ENCODE data around the gene CCDC60. TPM values are rescaled to one million over a fixed set of nuclear protein-coding genes. Genes with fewer than 3 reads are reported as not detected.

Gene CCDC60
- total RNA-seq, 1 donor from 2014 or later, result 2.2 TPM

GRCh38 chr12:119320678-119321077, 13.9 kb upstream of the CCDC60 start:
- Mint-ChIP-seq H3K36me3 (no peaks in the 10 kb centered on the region), H3K9me3 (no peaks in the 10 kb centered on the region), H3K4me1 (no peaks in the 10 kb centered on the region), H3K27me3 (ENCODE audit: low read depth) (peaks cover 14% of the 10 kb centered on the region), H3K4me3 (no peak overlapping the region), H3K27ac (no peak overlapping the region)
- TF ChIP-seq, protein P1, sequence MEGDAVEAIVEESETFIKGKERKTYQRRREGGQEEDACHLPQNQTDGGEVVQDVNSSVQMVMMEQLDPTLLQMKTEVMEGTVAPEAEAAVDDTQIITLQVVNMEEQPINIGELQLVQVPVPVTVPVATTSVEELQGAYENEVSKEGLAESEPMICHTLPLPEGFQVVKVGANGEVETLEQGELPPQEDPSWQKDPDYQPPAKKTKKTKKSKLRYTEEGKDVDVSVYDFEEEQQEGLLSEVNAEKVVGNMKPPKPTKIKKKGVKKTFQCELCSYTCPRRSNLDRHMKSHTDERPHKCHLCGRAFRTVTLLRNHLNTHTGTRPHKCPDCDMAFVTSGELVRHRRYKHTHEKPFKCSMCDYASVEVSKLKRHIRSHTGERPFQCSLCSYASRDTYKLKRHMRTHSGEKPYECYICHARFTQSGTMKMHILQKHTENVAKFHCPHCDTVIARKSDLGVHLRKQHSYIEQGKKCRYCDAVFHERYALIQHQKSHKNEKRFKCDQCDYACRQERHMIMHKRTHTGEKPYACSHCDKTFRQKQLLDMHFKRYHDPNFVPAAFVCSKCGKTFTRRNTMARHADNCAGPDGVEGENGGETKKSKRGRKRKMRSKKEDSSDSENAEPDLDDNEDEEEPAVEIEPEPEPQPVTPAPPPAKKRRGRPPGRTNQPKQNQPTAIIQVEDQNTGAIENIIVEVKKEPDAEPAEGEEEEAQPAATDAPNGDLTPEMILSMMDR (IDR thresholded peaks at IDR 0.05; ENCODE audit: unreplicated experiment), result no peak
- no peak for DNase-seq (ENCODE audit: low spot score in 2 of 2, unreplicated experiment in 2 of 2)

DNA sequence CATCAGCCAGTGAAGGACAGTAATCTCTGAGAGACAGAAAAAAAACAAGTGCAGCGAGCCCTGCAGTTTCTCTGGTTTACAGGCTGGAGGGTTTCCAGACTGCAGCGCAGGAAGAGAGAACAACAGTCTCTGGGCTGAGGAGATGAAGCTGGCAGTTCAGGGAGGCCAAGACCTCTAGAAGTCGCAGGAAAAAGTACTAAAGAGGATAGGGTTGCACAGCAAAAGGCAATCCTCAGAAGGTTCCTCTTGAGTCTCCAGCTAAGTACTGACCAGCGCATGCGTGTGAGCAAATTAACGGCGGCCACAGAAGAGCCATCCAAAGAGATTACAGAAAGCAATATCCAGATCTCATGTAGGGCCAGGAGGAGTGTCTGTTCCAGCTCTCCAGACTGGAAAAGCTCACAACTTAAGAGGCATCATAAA, 12.2 kb upstream of the CCDC60 start:
- Mint-ChIP-seq H3K36me3 (no peaks in the 10 kb centered on the region), H3K4me1 (no peaks in the 10 kb centered on the region), H3K4me3 (no peak overlapping the region), H3K9me3 (no peaks in the 10 kb centered on the region), H3K27me3 (ENCODE audit: low read depth) (peaks cover 14% of the 10 kb centered on the region), H3K27ac (no peak overlapping the region)
- TF ChIP-seq, protein P1 (IDR thresholded peaks at IDR 0.05; ENCODE audit: unreplicated experiment), result no peak
- no peak for DNase-seq (ENCODE audit: low spot score in 2 of 2, unreplicated experiment in 2 of 2)

- Mint-ChIP-seq H3K36me3 (no peaks in the 10 kb centered on the region), H3K27me3 (ENCODE audit: low read depth) (peaks cover 10% of the 10 kb centered on the region), H3K9me3 (no peaks in the 10 kb centered on the region), H3K4me1 (no peaks in the 10 kb centered on the region), H3K4me3 (no peak overlapping the region), H3K27ac (no peak overlapping the region)
- TF ChIP-seq, protein P1 (IDR thresholded peaks at IDR 0.05; ENCODE audit: unreplicated experiment), result no peak
- DNase-seq (ENCODE audit: low spot score in 2 of 2, unreplicated experiment in 2 of 2), result no peak
These were observed 8.7 kb upstream of the CCDC60 start for GRCh38 chr12:119325813-119326212.

GRCh38 chr12:119326341-119326740, 8.2 kb upstream of the CCDC60 start:
- peaks cover 12% of the 10 kb centered on the region for H3K27me3 Mint-ChIP-seq (ENCODE audit: low read depth)
- TF ChIP-seq, protein P1 (IDR thresholded peaks at IDR 0.05; ENCODE audit: unreplicated experiment), result no peak
- H3K36me3 Mint-ChIP-seq, result no peaks in the 10 kb centered on the region
- H3K4me3 Mint-ChIP-seq, result no peak overlapping the region
- no peak for DNase-seq (ENCODE audit: low spot score in 2 of 2, unreplicated experiment in 2 of 2)
- H3K9me3 Mint-ChIP-seq, result no peaks in the 10 kb centered on the region
- H3K27ac Mint-ChIP-seq, result no peak overlapping the region
- H3K4me1 Mint-ChIP-seq, result no peaks in the 10 kb centered on the region

GRCh38 chr12:119327471-119327870, 7.1 kb upstream of the CCDC60 start:
- no peak overlapping the region for H3K27ac Mint-ChIP-seq
- H3K9me3 Mint-ChIP-seq, result no peaks in the 10 kb centered on the region
- H3K4me1 Mint-ChIP-seq, result peaks cover 1% of the 10 kb centered on the region
- H3K4me3 Mint-ChIP-seq, result no peak overlapping the region
- no peaks in the 10 kb centered on the region for H3K36me3 Mint-ChIP-seq
- H3K27me3 Mint-ChIP-seq (ENCODE audit: low read depth), result peaks cover 8% of the 10 kb centered on the region
- DNase-seq (ENCODE audit: low spot score in 2 of 2, unreplicated experiment in 2 of 2), result no peak
- TF ChIP-seq, protein P1 (IDR thresholded peaks at IDR 0.05; ENCODE audit: unreplicated experiment), result no peak

- DNase-seq (ENCODE audit: low spot score in 2 of 2, unreplicated experiment in 2 of 2), result no peak
- Mint-ChIP-seq H3K27ac (no peak overlapping the region), H3K36me3 (no peaks in the 10 kb centered on the region), H3K4me1 (peaks cover 3% of the 10 kb centered on the region), H3K4me3 (no peak overlapping the region), H3K9me3 (no peaks in the 10 kb centered on the region), H3K27me3 (ENCODE audit: low read depth) (peaks cover 8% of the 10 kb centered on the region)
- TF ChIP-seq, protein P1 (IDR thresholded peaks at IDR 0.05; ENCODE audit: unreplicated experiment), result peak; percentile 23
These were observed 6.4 kb upstream of the CCDC60 start for GRCh38 chr12:119328111-119328510.
